Measurements from ENCODE around the gene LASP1NB.

DNA sequence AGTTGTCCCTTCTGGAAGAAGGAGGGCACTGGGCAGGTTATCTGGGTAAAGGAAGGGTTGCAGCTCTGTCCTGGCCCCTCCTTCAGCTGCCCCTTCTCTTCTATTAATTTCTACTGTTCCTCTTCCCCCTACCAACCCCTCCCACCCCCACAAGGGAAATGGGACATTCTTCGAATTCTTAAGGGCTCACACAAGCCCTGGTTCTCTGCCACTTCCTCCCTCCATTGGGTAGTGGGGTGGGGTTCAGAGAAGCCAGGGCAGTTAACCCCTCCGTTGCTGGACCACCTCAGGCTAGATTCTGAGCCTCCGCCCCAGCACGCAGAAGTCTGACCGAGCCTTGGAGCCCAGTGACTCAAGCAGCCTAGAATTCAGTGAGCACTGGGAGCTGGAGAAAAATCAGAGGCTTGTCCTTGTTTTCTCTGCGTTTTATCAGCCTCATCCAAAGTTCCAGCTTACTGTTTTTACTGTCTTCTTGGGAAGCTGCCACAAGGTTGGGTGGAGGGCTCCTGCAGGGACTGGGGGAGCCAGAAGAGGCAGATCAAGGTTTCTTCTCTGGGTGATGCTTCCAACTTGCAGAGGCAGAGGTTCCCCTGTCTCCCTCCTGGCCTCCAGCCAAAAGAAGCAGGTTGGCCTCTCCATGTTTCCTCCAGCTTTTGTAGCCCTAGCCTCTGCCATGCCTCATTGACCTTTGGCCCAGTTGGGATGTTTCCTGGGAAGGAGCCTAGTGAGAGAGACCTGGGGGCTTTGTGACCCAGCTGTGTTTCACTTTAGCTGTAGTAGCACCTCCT, 45.3 kb upstream of the LASP1NB start:
- TF ChIP-seq, protein P1, sequence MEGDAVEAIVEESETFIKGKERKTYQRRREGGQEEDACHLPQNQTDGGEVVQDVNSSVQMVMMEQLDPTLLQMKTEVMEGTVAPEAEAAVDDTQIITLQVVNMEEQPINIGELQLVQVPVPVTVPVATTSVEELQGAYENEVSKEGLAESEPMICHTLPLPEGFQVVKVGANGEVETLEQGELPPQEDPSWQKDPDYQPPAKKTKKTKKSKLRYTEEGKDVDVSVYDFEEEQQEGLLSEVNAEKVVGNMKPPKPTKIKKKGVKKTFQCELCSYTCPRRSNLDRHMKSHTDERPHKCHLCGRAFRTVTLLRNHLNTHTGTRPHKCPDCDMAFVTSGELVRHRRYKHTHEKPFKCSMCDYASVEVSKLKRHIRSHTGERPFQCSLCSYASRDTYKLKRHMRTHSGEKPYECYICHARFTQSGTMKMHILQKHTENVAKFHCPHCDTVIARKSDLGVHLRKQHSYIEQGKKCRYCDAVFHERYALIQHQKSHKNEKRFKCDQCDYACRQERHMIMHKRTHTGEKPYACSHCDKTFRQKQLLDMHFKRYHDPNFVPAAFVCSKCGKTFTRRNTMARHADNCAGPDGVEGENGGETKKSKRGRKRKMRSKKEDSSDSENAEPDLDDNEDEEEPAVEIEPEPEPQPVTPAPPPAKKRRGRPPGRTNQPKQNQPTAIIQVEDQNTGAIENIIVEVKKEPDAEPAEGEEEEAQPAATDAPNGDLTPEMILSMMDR (IDR thresholded peaks at IDR 0.05; ENCODE audit: low read depth, low read length, missing input control), result no peak
- no peak for TF ChIP-seq RXRA (IDR thresholded peaks at IDR 0.05)
- TF ChIP-seq, protein P2, sequence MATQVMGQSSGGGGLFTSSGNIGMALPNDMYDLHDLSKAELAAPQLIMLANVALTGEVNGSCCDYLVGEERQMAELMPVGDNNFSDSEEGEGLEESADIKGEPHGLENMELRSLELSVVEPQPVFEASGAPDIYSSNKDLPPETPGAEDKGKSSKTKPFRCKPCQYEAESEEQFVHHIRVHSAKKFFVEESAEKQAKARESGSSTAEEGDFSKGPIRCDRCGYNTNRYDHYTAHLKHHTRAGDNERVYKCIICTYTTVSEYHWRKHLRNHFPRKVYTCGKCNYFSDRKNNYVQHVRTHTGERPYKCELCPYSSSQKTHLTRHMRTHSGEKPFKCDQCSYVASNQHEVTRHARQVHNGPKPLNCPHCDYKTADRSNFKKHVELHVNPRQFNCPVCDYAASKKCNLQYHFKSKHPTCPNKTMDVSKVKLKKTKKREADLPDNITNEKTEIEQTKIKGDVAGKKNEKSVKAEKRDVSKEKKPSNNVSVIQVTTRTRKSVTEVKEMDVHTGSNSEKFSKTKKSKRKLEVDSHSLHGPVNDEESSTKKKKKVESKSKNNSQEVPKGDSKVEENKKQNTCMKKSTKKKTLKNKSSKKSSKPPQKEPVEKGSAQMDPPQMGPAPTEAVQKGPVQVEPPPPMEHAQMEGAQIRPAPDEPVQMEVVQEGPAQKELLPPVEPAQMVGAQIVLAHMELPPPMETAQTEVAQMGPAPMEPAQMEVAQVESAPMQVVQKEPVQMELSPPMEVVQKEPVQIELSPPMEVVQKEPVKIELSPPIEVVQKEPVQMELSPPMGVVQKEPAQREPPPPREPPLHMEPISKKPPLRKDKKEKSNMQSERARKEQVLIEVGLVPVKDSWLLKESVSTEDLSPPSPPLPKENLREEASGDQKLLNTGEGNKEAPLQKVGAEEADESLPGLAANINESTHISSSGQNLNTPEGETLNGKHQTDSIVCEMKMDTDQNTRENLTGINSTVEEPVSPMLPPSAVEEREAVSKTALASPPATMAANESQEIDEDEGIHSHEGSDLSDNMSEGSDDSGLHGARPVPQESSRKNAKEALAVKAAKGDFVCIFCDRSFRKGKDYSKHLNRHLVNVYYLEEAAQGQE (IDR thresholded peaks at IDR 0.05), result no peak
